Activated T-cell treated with anti-CD3 and anti-CD28 coated beads, Interleukin-2, amount 50 U/mL, for 24 hours (primary cell): Measurements from ENCODE around the gene PCDH19.

Source experiments
- DNase-seq: peaks from one replicate; pipeline ENCODE4 v3.0.0-alpha.2; 2020
- H3K27ac Mint-ChIP-seq: 2 replicates; pipeline ENCODE4 v1.8.0; 2020; ENCODE audit warnings: mild to moderate bottlenecking, mixed read lengths
- H3K27me3 Mint-ChIP-seq: 2 replicates; pipeline ENCODE4 v1.8.0; 2020; ENCODE audit warnings: mixed read lengths
- H3K36me3 Mint-ChIP-seq: 2 replicates; pipeline ENCODE4 v1.8.0; 2020; ENCODE audit warnings: low read depth, mixed read lengths
- H3K4me1 Mint-ChIP-seq: 2 replicates; pipeline ENCODE4 v1.8.0; 2020; ENCODE audit warnings: low read depth, mixed read lengths
- H3K4me3 Mint-ChIP-seq: 2 replicates; pipeline ENCODE4 v1.8.0; 2020; ENCODE audit warnings: mild to moderate bottlenecking, moderate library complexity, mixed read lengths
- H3K9me3 Mint-ChIP-seq: 2 replicates; pipeline ENCODE4 v1.8.0; 2020; ENCODE audit warnings: mixed read lengths

PCDH19 gene

GRCh38 chrX:100296183-100296753 is 113.8 kb downstream of the PCDH19 start:
- no peak overlapping the region for H3K27ac Mint-ChIP-seq
- H3K27me3 Mint-ChIP-seq: peaks cover 44% of the 10 kb centered on the region
- H3K4me3 Mint-ChIP-seq: no peak overlapping the region
- H3K4me1 Mint-ChIP-seq: no peaks in the 10 kb centered on the region
- no peaks in the 10 kb centered on the region for H3K9me3 Mint-ChIP-seq
- no peaks in the 10 kb centered on the region for H3K36me3 Mint-ChIP-seq
- DNase-seq: no peak

GRCh38 chrX:100294965-100295364 is 115.1 kb downstream of the PCDH19 start:
- Mint-ChIP-seq H3K36me3 (no peaks in the 10 kb centered on the region), H3K4me1 (no peaks in the 10 kb centered on the region), H3K27ac (no peak overlapping the region), H3K9me3 (no peaks in the 10 kb centered on the region), H3K4me3 (no peak overlapping the region), H3K27me3 (peaks cover 47% of the 10 kb centered on the region)
- no peak for DNase-seq

- no peak for DNase-seq
- no peaks in the 10 kb centered on the region for H3K4me1 Mint-ChIP-seq
- H3K27me3 Mint-ChIP-seq: peaks cover 50% of the 10 kb centered on the region
- no peaks in the 10 kb centered on the region for H3K9me3 Mint-ChIP-seq
- no peak overlapping the region for H3K27ac Mint-ChIP-seq
- H3K36me3 Mint-ChIP-seq: no peaks in the 10 kb centered on the region
- H3K4me3 Mint-ChIP-seq: no peak overlapping the region
These were observed 121.0 kb downstream of the PCDH19 start for GRCh38 chrX:100289066-100289558.

GRCh38 chrX:100277231-100277630 is 132.8 kb downstream of the PCDH19 start:
- H3K36me3 Mint-ChIP-seq: no peaks in the 10 kb centered on the region
- no peaks in the 10 kb centered on the region for H3K4me1 Mint-ChIP-seq
- DNase-seq: no peak
- peaks cover 5% of the 10 kb centered on the region for H3K27me3 Mint-ChIP-seq
- no peak overlapping the region for H3K4me3 Mint-ChIP-seq
- H3K9me3 Mint-ChIP-seq: no peaks in the 10 kb centered on the region
- no peak overlapping the region for H3K27ac Mint-ChIP-seq

GRCh38 chrX:100274916-100275315 is 135.2 kb downstream of the PCDH19 start:
- no peak overlapping the region for H3K27ac Mint-ChIP-seq
- H3K4me1 Mint-ChIP-seq: no peaks in the 10 kb centered on the region
- no peak overlapping the region for H3K4me3 Mint-ChIP-seq
- DNase-seq: no peak
- H3K9me3 Mint-ChIP-seq: no peaks in the 10 kb centered on the region
- peaks cover 7% of the 10 kb centered on the region for H3K27me3 Mint-ChIP-seq
- H3K36me3 Mint-ChIP-seq: no peaks in the 10 kb centered on the region

GRCh38 chrX:100265179-100265578 is 144.9 kb downstream of the PCDH19 start:
- DNase-seq: no peak
- Mint-ChIP-seq H3K36me3 (no peaks in the 10 kb centered on the region), H3K4me1 (no peaks in the 10 kb centered on the region), H3K27ac (no peak overlapping the region), H3K9me3 (peaks cover 8% of the 10 kb centered on the region), H3K4me3 (no peak overlapping the region), H3K27me3 (peaks cover 38% of the 10 kb centered on the region)

GRCh38 chrX:100264200-100264599 is 145.9 kb downstream of the PCDH19 start:
- Mint-ChIP-seq H3K27me3 (peaks cover 29% of the 10 kb centered on the region), H3K36me3 (no peaks in the 10 kb centered on the region), H3K27ac (no peak overlapping the region), H3K4me1 (no peaks in the 10 kb centered on the region), H3K4me3 (no peak overlapping the region), H3K9me3 (peaks cover 3% of the 10 kb centered on the region)
- DNase-seq: no peak

- Mint-ChIP-seq H3K4me3 (no peak overlapping the region), H3K36me3 (no peaks in the 10 kb centered on the region), H3K27ac (no peak overlapping the region), H3K27me3 (peaks cover 25% of the 10 kb centered on the region), H3K4me1 (no peaks in the 10 kb centered on the region), H3K9me3 (peaks cover 3% of the 10 kb centered on the region)
- DNase-seq: no peak
These were observed 146.4 kb downstream of the PCDH19 start for GRCh38 chrX:100263650-100264049.

- Mint-ChIP-seq H3K27ac (no peak overlapping the region), H3K36me3 (no peaks in the 10 kb centered on the region), H3K27me3 (peaks cover 28% of the 10 kb centered on the region), H3K9me3 (no peaks in the 10 kb centered on the region), H3K4me3 (no peak overlapping the region), H3K4me1 (no peaks in the 10 kb centered on the region)
- DNase-seq: no peak
These were observed 161.1 kb downstream of the PCDH19 start for GRCh38 chrX:100248885-100249493.

GRCh38 chrX:100247826-100248225 is 162.2 kb downstream of the PCDH19 start:
- H3K9me3 Mint-ChIP-seq: peaks cover 2% of the 10 kb centered on the region
- no peak for DNase-seq
- H3K27ac Mint-ChIP-seq: no peak overlapping the region
- peaks cover 28% of the 10 kb centered on the region for H3K27me3 Mint-ChIP-seq
- no peak overlapping the region for H3K4me3 Mint-ChIP-seq
- no peaks in the 10 kb centered on the region for H3K4me1 Mint-ChIP-seq
- no peaks in the 10 kb centered on the region for H3K36me3 Mint-ChIP-seq

GRCh38 chrX:100244681-100245080 is 165.4 kb downstream of the PCDH19 start:
- Mint-ChIP-seq H3K27ac (no peak overlapping the region), H3K36me3 (no peaks in the 10 kb centered on the region), H3K4me1 (no peaks in the 10 kb centered on the region), H3K27me3 (peaks cover 25% of the 10 kb centered on the region), H3K4me3 (no peak overlapping the region), H3K9me3 (peaks cover 6% of the 10 kb centered on the region)
- DNase-seq: no peak
